ENCODE measurements around the gene SLC27A5. TPM values are rescaled to one million over a fixed set of nuclear protein-coding genes. Genes with fewer than 3 reads are reported as not detected.

Gene SLC27A5
- polyA plus RNA-seq, 1 of the 3 experiments (the other 2 are of a cell fraction) = 57.3 TPM

- Histone ChIP-seq H3F3A (replicated peaks; ENCODE audit: insufficient read depth) (peaks cover 67% of the 10 kb centered on the region), H3K4me3 (ENCODE audit: low read depth in 2 of 2, low read length in 1 of 2) (peak overlapping the region; percentile 49 to 90; a peak in 3 of 4 replicates), H3K9me2 (no peaks in the 10 kb centered on the region), H3K4me1 (ENCODE audit: control insufficient read depth in 1 of 2, insufficient read depth in 2 of 2, low read depth in 1 of 2, low read length in 1 of 2) (peaks cover 24 to 48% of the 10 kb centered on the region in 2 experiments; a peak in 3 of 4 replicates), H3K79me2 (ENCODE audit: insufficient read depth) (peaks cover 45% of the 10 kb centered on the region), H3K4me2 (peak overlapping the region; percentile 92), H4K20me1 (ENCODE audit: insufficient read depth) (peaks cover 9% of the 10 kb centered on the region; the same call in 1 of the 2 replicates), H3K9ac (peak overlapping the region; percentile 63), H3K27me3 (ENCODE audit: insufficient read depth) (no peaks in the 10 kb centered on the region), H3K27ac (ENCODE audit: low read depth in 2 of 2, low read length in 1 of 2) (peak overlapping the region; percentile 90 to 98), H2AFZ (ENCODE audit: low read depth) (no peak overlapping the region), H3K9me3 (no peaks in the 10 kb centered on the region), H3K36me3 (replicated peaks in 1 of 2; ENCODE audit: control insufficient read depth in 1 of 2, insufficient read depth in 2 of 2, low read length in 1 of 2) (peaks cover 29 to 41% of the 10 kb centered on the region in 2 experiments)
- 36% methylated on average over 4 of the region's 4 CpGs for whole genome bisulfite sequencing (ENCODE audit: low lambda C conversion rate)
- TF ChIP-seq CTCF (IDR thresholded peaks at IDR 0.05) (no peak), USF2 (IDR thresholded peaks at IDR 0.05; ENCODE audit: borderline replicate concordance, low read depth, low read length) (no peak), SIN3A (IDR thresholded peaks at IDR 0.05; ENCODE audit: borderline replicate concordance, low read depth, low read length) (no peak), FOXM1 (IDR thresholded peaks at IDR 0.05; ENCODE audit: low read depth) (no peak), ELF1 (IDR thresholded peaks at IDR 0.05) (no peak), FOXJ3 (CRISPR knock-in tag; IDR thresholded peaks at IDR 0.05) (no peak), REST (IDR thresholded peaks at IDR 0.05; ENCODE audit: low read depth, low read length) (no peak), ZBTB33 (IDR thresholded peaks at IDR 0.05; ENCODE audit: borderline replicate concordance, low read depth) (no peak), RXRA (IDR thresholded peaks at IDR 0.05; ENCODE audit: borderline replicate concordance, low read depth) (no peak), CHD2 (IDR thresholded peaks at IDR 0.05; ENCODE audit: low read length, partially characterized antibody) (no peak), EZH2phosphoT487 (IDR thresholded peaks at IDR 0.05; ENCODE audit: borderline replicate concordance, low read depth) (no peak), MXI1 (IDR thresholded peaks at IDR 0.05; ENCODE audit: low read depth, low read length) (no peak)
- DNase-seq = no peak
- CTCF ChIA-PET = interaction anchor here (1.1 to 9.1 kb wide), 5 partner anchors 10 to 41 kb away, joined by 3 to 81 read pairs (median 9); partner anchors contain the start of genes TRIM28 and ZBTB45
- POLR2A ChIA-PET = interaction anchor here (0.8 to 4.3 kb wide), 7 partner anchors 7 to 147 kb away, joined by 3 to 49 read pairs (median 9); partner anchors contain the start of genes TRIM28, ZBTB45 and ZNF584
Observed at GRCh38 chr19:58555369-58555885, 43.6 kb upstream of the SLC27A5 start.

Measured in SK-N-SH (cell line).